SK-N-MC (cell line): ENCODE results near the gene SDC4.

ENCODE experiments used
- EZH2 ChIP-seq: fragments of 200-600 bp; sonication (generic); IDR thresholded peaks from one replicate; pipeline ENCODE4 v1.6.1; 2017; ENCODE audit warnings: antibody characterized with exemption
- POLR2AphosphoS5 ChIP-seq: IDR thresholded peaks from 2 replicates; pipeline ENCODE4 v1.6.1; 2012; ENCODE audit warnings: mild to moderate bottlenecking, low read depth, low read length, borderline replicate concordance

- TF ChIP-seq EZH2, result no peak
- no peak for TF ChIP-seq POLR2AphosphoS5
Observed at GRCh38 chr20:45307076-45307640, 41.1 kb downstream of the SDC4 start.
